Activated naive CD8-positive, alpha-beta T cell treated with anti-CD3 and anti-CD28 coated beads, Interleukin-2, amount 50 U/mL, for 16 hours (primary cell): Measurements from ENCODE around the gene ZC3H18.

Experiments
- DNase-seq: peaks from one replicate; pipeline ENCODE4 v3.0.0-alpha.2; 2020; ENCODE audit warnings: low read depth, low spot score

ZC3H18 gene

DNA sequence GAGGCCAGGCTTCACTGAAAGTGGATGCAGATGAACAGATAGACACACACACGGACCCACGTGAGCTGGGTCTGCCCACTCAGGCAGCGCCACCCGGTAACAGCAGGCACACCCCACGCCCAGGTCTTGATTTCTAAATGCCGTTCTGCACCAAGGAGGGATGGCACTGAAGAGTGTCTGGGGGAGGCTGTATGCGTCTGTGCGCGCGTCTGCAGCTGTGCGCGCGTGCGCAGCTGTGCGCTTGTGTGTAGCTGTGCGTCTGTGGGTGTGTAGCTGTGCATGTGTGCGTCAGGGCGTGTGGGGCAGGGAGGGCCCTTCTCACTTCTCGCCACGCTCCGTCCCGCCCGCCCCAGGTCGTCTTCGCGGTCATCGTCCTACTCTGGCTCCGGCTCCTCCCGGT is 52.7 kb downstream of the ZC3H18 start:
- DNase-seq, result no peak

DNA sequence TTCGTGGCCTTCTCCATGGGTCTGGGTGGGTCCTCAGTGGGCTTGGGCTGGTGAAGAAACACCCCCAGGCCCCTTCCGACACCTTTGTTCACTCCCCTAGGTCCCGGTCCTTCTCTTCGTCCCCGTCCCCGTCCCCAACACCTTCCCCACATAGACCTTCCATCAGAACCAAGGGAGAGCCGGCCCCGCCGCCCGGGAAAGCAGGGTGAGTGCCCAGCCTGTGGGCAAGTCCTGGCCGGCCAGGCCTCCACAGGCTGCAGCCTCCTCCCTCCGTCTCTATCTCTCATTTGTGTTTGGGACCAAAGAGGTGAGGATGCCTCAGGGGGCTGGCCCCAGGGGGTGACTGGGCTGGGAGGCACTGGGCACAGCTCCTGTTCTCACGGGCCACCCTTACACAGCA is 53.7 kb downstream of the ZC3H18 start:
- DNase-seq, result no peak

DNA sequence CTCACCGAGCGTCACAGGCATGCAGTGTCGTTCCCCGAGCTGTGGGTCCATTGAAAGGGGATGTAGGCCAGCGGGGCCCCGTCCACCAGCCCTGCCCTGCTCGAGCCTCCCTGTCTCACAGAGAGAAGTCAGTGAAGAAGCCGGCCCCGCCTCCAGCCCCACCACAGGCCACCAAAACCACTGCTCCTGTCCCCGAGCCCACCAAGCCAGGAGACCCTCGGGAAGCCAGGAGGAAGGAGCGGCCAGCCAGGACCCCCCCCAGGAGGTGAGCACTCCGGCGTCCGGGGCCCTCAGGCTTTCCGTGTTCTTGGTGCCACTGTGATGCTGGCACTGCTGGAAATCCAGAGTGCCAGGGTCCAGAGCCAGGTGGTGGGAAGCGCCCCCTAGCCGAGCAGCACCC is 54.3 kb downstream of the ZC3H18 start:
- DNase-seq, result no peak

- DNase-seq, result no peak
Observed at GRCh38 chr16:88624977-88625576, 54.9 kb downstream of the ZC3H18 start.

GRCh38 chr16:88626646-88627045 is 56.4 kb downstream of the ZC3H18 start:
- no peak for DNase-seq

- no peak for DNase-seq
Observed at GRCh38 chr16:88627531-88628411, 57.6 kb downstream of the ZC3H18 start.

DNA sequence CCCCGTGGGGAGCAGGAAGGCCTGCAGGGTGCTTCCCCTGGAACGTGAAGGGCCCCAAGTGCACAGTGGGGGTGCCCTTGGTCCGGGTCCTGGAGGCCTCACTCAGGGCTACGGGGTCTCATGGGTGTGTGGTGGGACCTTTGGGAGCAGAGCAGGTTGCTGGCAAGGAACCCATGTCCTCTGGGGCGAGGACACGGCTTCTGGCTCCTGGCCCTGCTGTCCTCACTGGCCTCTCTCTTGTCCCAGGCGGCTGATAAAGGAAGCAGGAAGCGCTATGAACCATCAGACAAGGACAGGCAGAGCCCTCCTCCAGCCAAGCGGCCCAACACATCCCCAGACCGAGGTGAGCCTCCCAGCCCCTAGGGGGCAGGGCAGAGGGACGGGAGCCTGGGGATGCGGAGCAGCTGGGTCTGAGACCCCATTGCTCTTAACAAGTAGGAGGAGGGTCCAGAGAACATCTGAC is 58.3 kb downstream of the ZC3H18 start:
- DNase-seq, result no peak

- DNase-seq, result no peak
Observed at GRCh38 chr16:88629835-88630234, 59.6 kb downstream of the ZC3H18 start.

- no peak for DNase-seq
Observed at GRCh38 chr16:88630433-88630832, 60.2 kb downstream of the ZC3H18 start.

DNA sequence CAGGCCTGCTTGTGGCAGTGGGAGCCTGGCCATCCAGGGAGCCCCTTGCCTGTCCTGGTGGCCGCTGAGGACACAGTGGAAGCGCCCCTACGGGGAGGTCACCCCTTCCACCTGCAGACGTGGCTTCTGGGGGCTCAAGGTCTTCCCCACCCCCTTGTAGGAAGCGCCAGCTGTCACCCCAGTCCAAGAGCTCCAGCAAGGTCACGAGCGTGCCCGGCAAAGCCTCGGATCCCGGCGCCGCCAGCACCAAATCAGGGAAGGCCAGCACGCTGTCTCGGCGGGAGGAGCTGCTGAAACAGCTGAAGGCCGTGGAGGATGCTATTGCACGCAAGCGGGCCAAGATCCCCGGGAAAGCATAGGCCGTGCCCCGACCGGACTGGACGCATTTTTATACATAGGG is 60.7 kb downstream of the ZC3H18 start:
- DNase-seq, result no peak

- DNase-seq, result no peak
Observed at GRCh38 chr16:88631384-88631783, 61.2 kb downstream of the ZC3H18 start.

- DNase-seq, result no peak
Observed at GRCh38 chr16:88631920-88632586, 61.9 kb downstream of the ZC3H18 start.

- no peak for DNase-seq
Observed at GRCh38 chr16:88632587-88632930, 62.4 kb downstream of the ZC3H18 start.

DNA sequence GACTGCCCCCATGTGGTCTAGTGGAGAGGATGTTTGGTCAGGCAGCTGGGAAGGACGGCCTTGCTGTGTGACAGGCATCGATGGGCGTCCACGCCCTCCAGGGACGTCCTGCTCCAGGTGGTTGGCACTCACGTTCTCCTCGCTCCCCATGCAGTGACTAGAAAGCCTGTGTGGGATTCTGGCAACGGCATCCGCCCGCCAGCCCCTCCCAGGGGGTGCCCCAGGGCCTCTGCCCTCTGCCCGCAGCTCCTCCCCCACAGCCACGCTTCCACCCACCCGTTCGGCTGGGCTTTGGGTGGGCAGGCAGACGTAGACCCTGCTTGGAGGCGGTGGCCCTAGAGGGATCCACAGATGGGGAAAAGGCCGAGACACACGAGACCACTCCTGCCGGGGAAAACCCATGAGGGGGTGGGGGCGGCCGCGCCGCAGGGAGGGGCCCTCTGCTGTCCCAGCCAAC is 63.5 kb downstream of the ZC3H18 start:
- no peak for DNase-seq

DNA sequence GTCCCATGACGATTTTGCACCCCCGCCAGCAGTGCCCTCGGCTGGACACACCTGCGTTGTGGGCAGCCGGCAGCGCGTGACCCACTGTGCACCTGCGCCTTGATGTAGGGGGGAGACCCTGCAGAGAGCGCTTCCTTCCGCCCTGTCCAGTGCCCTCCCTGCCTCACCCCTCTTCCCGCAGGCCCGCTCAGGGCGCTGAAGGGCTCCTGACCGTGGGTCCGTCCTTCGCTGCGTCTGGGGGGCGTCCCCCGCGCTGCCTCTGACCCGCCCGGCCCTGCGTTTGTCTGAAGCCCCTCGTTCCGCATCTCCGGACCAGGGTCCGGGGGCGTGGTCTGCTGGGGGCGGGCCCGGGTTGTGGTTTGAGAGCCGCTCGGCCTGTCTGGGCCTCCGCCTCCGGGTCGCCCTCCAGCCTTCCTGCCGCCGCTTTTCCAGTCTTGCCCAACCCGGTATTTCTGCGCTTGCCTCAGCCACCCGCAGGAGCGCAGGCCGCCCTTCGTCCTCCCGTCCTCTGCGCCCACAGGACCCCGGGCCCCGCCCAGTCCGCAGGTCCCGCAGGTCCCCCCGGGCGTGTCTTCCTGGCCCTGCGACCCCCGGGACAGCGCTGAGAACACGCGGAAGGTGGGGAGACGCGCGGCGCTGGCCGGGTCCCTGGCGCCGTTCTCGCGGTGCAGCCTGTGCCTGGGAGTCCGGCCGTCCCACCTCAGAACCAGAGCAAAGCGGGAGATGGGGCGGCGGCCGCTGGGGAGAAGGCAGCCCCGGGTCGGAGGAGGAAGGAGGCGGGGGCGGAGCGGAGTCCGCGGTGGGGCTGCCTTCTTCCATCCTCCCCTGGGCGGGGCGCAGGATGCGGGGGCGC is 64.2 kb downstream of the ZC3H18 start:
- DNase-seq, result no peak

GRCh38 chr16:88634994-88635670 is 64.9 kb downstream of the ZC3H18 start:
- no peak for DNase-seq

GRCh38 chr16:88635671-88636319 is 65.6 kb downstream of the ZC3H18 start:
- no peak for DNase-seq

DNA sequence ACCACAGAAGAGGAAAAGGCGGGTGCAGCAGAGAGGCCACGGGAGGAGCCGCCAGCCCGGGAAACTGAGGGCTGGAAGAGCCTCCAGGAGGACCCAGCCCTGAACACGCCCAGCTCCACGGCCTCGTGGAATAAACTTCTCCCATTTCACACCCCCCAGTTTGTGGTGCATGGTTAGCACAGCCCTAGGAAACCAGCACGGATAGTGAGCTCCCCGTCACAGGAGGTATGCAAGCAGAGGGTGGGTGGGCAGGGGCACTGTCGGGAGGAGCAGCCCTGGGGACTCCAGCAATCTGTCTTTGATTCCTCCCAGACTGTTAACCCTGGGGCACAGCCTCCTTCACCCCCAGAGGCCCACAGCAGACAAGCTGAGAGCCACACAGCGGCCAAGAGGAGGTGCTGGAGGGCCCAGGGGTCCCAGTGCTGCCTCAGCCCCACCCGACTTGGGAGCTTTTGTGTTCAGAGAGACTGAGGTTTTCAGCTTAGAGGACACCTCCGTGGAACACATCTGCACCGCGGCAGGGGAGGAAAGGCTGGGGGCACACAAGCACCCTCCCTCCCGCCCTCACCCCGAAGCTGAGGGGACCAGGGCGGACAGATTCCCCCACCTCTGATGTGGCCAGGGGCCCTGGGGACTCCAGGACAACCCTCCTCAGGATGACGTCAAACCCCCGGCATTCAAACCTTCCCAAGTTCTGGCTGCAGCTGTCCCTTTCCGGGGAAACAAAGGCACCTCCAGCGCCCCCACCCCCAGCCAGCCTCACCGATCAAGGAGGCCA is 66.5 kb downstream of the ZC3H18 start:
- no peak for DNase-seq

DNA sequence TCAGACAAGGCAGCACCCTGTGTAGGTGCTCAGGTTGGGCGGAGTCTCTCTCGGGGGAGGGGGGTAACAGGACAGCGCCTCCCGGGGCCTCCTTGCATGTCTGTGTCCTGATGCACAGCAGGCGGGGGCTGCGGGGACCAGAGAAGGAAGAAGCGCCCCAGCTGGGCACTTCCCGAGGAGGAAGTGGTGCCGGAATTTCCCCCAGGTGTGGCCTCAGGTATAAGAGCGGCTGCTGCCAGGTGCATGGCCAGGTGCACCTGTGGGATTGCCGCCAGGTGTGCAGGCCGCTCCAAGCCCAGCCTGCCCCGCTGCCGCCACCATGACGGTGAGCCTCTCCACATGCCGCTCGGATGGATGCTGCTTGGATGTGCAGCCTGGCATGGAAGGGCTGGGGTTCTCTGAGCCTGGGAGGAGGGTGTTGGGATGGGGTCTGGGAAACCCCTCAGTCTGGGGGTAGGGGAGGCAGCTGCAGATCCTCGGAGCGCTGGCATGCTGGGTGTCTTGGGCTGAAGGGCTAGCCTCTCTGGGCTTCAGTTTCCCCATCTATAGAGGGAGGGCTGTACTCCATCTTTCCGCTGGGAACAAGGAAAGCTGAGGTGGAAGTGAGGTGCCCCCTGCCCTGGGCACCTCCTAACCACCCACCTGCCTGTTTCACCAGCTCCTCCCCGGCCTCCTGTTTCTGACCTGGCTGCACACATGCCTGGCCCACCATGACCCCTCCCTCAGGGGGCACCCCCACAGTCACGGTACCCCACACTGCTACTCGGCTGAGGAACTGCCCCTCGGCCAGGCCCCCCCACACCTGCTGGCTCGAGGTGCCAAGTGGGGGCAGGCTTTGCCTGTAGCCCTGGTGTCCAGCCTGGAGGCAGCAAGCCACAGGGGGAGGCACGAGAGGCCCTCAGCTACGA is 68.4 kb downstream of the ZC3H18 start, which contains the start of gene IL17C:
IL17C (plus strand) TSS at position 250 of the 908 bp plus-strand sequence; CDS start at position 320, 70 bp downstream.
- no peak for DNase-seq
